Liver (tissue), 9 donors: ENCODE data around the gene RARB. TPM values are rescaled to one million over a fixed set of nuclear protein-coding genes. Genes with fewer than 3 reads are reported as not detected.

Experiments used
- DNase-seq: peaks from one replicate; pipeline ENCODE4 v3.0.0-alpha.2; 2017; ENCODE audit warnings: low spot score
- H3K27ac ChIP-seq, 2 donors: one replicate each; pipeline ENCODE4 v1.7.0; 2013; ENCODE audit warnings: inconsistent platforms in 2 of 2, low read length in 2 of 2, control low read depth in 1 of 2, low read depth in 1 of 2, mild to moderate bottlenecking in 1 of 2
- H3K27me3 ChIP-seq, 4 donors: one replicate each; pipeline versions ENCODE4 v1.6.1 to v1.7.0; 2013; ENCODE audit warnings: low read length in 3 of 4, inconsistent platforms in 1 of 4, mild to moderate bottlenecking in 1 of 4, moderate library complexity in 1 of 4; ENCODE audit not compliant: control insufficient read depth in 4 of 4, insufficient read depth in 4 of 4
- H3K36me3 ChIP-seq, 4 donors: one replicate each; pipeline versions ENCODE4 v1.6.1 to v1.7.0; 2013; ENCODE audit warnings: low read length in 3 of 4, mild to moderate bottlenecking in 3 of 4, low read depth in 1 of 4, moderate library complexity in 1 of 4; ENCODE audit not compliant: control insufficient read depth in 4 of 4, insufficient read depth in 3 of 4
- H3K4me1 ChIP-seq, 4 donors: one replicate each; pipeline versions ENCODE4 v1.6.1 to v1.7.0; 2013; ENCODE audit warnings: low read length in 3 of 4, mild to moderate bottlenecking in 3 of 4, moderate library complexity in 1 of 4; ENCODE audit not compliant: control insufficient read depth in 4 of 4, insufficient read depth in 4 of 4
- H3K4me3 ChIP-seq, 3 donors: one replicate each; pipeline versions ENCODE4 v1.6.1 to v1.7.0; 2013; ENCODE audit warnings: low read length in 3 of 3, control low read depth in 1 of 3, low read depth in 1 of 3, mild to moderate bottlenecking in 1 of 3
- H3K9ac ChIP-seq, 2 donors: one replicate each; pipeline ENCODE4 v1.7.0; 2013; ENCODE audit warnings: low read length in 2 of 2, mild to moderate bottlenecking in 2 of 2, moderate library complexity in 2 of 2, control low read depth in 1 of 2, low read depth in 1 of 2
- H3K9me3 ChIP-seq, 4 donors: one replicate each; pipeline versions ENCODE4 v1.6.1 to v1.7.0; 2013; ENCODE audit warnings: low read length in 3 of 4; ENCODE audit not compliant: control insufficient read depth in 4 of 4
- EGR1 ChIP-seq, 2 donors: IDR thresholded peaks; 2 replicates each; pipeline ENCODE4 v1.6.1; 2016 to 2018; ENCODE audit warnings: antibody characterized with exemption in 2 of 2, low read depth in 2 of 2
- FOXA2 ChIP-seq: IDR thresholded peaks from 2 replicates; pipeline ENCODE4 v1.6.1; 2016; ENCODE audit warnings: antibody characterized with exemption
- GABPA ChIP-seq, 2 donors: IDR thresholded peaks in 1 of 2; conservative IDR thresholded peaks in 1 of 2; 2 replicates each; pipeline ENCODE4 v1.6.1; 2016; ENCODE audit warnings: antibody characterized with exemption in 2 of 2, mild to moderate bottlenecking in 1 of 2, moderate library complexity in 1 of 2
- HNF4A ChIP-seq, 2 donors: conservative IDR thresholded peaks; 2 replicates each; pipeline ENCODE4 v1.6.1; 2016; ENCODE audit warnings: antibody characterized with exemption in 2 of 2, mild to moderate bottlenecking in 2 of 2
- HNF4G ChIP-seq: IDR thresholded peaks from 2 replicates; pipeline ENCODE4 v1.6.1; 2016; ENCODE audit warnings: antibody characterized with exemption
- JUND ChIP-seq, 2 donors: IDR thresholded peaks; 2 replicates each; pipeline ENCODE4 v1.6.1; 2016; ENCODE audit warnings: antibody characterized with exemption in 2 of 2
- NR2F2 ChIP-seq: IDR thresholded peaks from 2 replicates; pipeline ENCODE4 v1.6.1; 2016; ENCODE audit warnings: antibody characterized with exemption
- RAD21 ChIP-seq, 2 donors: IDR thresholded peaks; 2 replicates each; pipeline ENCODE4 v1.6.1; 2016; ENCODE audit warnings: antibody characterized with exemption in 2 of 2, mild to moderate bottlenecking in 2 of 2
- RXRA ChIP-seq, 2 donors: IDR thresholded peaks; 2 replicates each; pipeline ENCODE4 v1.6.1; 2017 to 2018; ENCODE audit warnings: antibody characterized with exemption in 2 of 2, mild to moderate bottlenecking in 1 of 2
- TAF1 ChIP-seq: conservative IDR thresholded peaks from 2 replicates; pipeline ENCODE4 v1.6.1; 2016; ENCODE audit warnings: antibody characterized with exemption, mild to moderate bottlenecking
- YY1 ChIP-seq: IDR thresholded peaks from 2 replicates; pipeline ENCODE4 v1.6.1; 2016; ENCODE audit warnings: antibody characterized with exemption, mild to moderate bottlenecking
- whole genome bisulfite sequencing: extraction: QIAGEN DNeasy Blood & Tissue Kit; methylation state at CpG from one replicate; pipeline ENCODE4 v1.1.7; 2013; 5-methylcytosine and 5-hydroxymethylcytosine counted together
- polyA plus RNA-seq, 2 donors: library from polyadenylated mRNA; stranded (reverse) in 1 of 2; unstranded in 1 of 2; fragments of 200-250 nt in 1 of 2; fragments of >200 nt in 1 of 2; fragmentation: Nextera tagmentation in 1 of 2; extraction: Ambion mirVana in 1 of 2; gene quantifications; one replicate each; pipeline versions ENCODE4 v1.2.1 to v1.2.3, GENCODE V29; 2013 to 2015
- total RNA-seq, 2 donors: library from RNA; depleted of rRNA; stranded (reverse); fragments of >200 nt; gene quantifications; one replicate each; pipeline ENCODE4 v1.2.3, GENCODE V29; 2014
- TF ChIP-seq, protein P1 (sequence below): IDR thresholded peaks from 2 replicates; pipeline ENCODE4 v1.6.1; 2016; ENCODE audit warnings: antibody characterized with exemption
- TF ChIP-seq, protein P2 (sequence below): IDR thresholded peaks from 2 replicates; pipeline ENCODE4 v1.6.1; 2016; ENCODE audit warnings: antibody characterized with exemption
- TF ChIP-seq, protein P3 (sequence below): IDR thresholded peaks from 2 replicates; pipeline ENCODE4 v1.6.1; 2016; ENCODE audit warnings: antibody characterized with exemption
- donor health status: healthy.
- donor health status: healthy.
- donor health status: healthy.
- donor health status: healthy.
- donor health status: healthy.

Gene RARB
- total and polyA plus RNA-seq, 4 donors: 2.1 to 3.3 (median 2.3) TPM

DNA sequence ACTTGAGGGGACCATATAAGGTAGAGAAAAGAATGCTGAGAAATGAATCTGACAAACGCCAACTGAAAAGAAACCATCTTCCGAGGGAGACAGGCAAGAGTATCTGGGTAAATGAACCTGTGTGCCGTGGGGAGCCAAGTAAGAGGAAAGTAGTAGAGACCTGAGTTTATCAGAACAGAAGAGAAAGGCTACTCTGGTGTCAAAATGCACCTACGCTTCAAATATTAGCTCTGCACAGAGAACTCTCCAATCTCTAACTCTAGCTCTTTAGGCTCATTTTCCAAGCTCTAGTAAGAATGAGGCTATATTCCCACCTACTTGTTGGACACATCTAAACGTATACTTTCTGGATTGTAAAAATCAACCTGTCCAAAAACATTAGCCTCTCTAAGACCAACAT is 183.1 kb downstream of the RARB start:
- no peak overlapping the region for H3K9ac ChIP-seq
- no peak for TF ChIP-seq JUND (IDR thresholded peaks at IDR 0.05)
- no peak for DNase-seq
- peak overlapping the region; percentile 67 to 90 for H3K27ac ChIP-seq
- H3K4me1 ChIP-seq: peaks cover 8 to 19% (median 15%) of the 10 kb centered on the region in 4 donors
- H3K36me3 ChIP-seq: peaks cover 6 to 31% (median 12%) of the 10 kb centered on the region in 4 donors
- no peaks in the 10 kb centered on the region for H3K9me3 ChIP-seq
- H3K27me3 ChIP-seq: no peaks in the 10 kb centered on the region
- H3K4me3 ChIP-seq: peak overlapping the region in 2 of 3 donors; percentile 12 to 35
- WGBS: 60% methylated on average over 5 of the region's 5 CpGs

DNA sequence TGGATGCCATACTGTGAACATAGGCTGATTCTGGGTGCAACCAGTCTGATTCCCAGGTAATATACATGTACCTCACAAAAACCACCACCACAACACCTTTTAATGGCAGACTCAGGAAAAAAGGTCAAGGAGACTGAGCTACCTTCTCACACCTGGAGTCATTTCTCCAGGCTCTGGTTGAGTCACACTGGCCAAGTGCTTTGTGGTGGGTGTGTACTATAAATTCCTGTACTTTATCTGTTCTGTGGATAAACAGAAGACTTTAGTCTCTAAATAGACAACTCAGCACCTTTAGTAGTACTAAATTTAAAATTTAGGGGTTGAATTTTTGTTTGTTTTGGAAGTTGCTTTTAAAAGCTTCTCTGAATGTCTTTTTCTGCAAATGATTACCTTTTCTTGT is 190.0 kb downstream of the RARB start:
- DNase-seq: no peak
- TF ChIP-seq, protein P1, sequence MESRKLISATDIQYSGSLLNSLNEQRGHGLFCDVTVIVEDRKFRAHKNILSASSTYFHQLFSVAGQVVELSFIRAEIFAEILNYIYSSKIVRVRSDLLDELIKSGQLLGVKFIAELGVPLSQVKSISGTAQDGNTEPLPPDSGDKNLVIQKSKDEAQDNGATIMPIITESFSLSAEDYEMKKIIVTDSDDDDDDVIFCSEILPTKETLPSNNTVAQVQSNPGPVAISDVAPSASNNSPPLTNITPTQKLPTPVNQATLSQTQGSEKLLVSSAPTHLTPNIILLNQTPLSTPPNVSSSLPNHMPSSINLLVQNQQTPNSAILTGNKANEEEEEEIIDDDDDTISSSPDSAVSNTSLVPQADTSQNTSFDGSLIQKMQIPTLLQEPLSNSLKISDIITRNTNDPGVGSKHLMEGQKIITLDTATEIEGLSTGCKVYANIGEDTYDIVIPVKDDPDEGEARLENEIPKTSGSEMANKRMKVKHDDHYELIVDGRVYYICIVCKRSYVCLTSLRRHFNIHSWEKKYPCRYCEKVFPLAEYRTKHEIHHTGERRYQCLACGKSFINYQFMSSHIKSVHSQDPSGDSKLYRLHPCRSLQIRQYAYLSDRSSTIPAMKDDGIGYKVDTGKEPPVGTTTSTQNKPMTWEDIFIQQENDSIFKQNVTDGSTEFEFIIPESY: no peak
- TF ChIP-seq HNF4A (conservative IDR thresholded peaks at IDR 0.05) (peak; percentile 33 to 59), YY1 (no peak), RXRA (IDR thresholded peaks at IDR 0.05) (peak in 1 of 2 donors; percentile 32), JUND (IDR thresholded peaks at IDR 0.05) (peak in 1 of 2 donors; percentile 40), GABPA (IDR thresholded peaks at IDR 0.05 in 1 of 2, conservative IDR thresholded peaks at IDR 0.05 in 1 of 2) (no peak), TAF1 (no peak), EGR1 (IDR thresholded peaks at IDR 0.05; ENCODE audit: low read depth in 2 of 2) (no peak), NR2F2 (no peak), RAD21 (IDR thresholded peaks at IDR 0.05) (no peak), HNF4G (no peak), FOXA2 (peak; percentile 14)
- TF ChIP-seq, protein P2, sequence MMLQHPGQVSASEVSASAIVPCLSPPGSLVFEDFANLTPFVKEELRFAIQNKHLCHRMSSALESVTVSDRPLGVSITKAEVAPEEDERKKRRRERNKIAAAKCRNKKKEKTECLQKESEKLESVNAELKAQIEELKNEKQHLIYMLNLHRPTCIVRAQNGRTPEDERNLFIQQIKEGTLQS: no peak
- TF ChIP-seq, protein P3, sequence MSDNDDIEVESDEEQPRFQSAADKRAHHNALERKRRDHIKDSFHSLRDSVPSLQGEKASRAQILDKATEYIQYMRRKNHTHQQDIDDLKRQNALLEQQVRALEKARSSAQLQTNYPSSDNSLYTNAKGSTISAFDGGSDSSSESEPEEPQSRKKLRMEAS: peak; percentile 7
- no peak overlapping the region for H3K4me3 ChIP-seq
- peaks cover 4 to 27% (median 18%) of the 10 kb centered on the region in 4 donors for H3K4me1 ChIP-seq
- H3K27me3 ChIP-seq: no peaks in the 10 kb centered on the region
- H3K9me3 ChIP-seq: no peaks in the 10 kb centered on the region
- peaks cover under 1 to 9% (median 3%) of the 10 kb centered on the region in 4 donors for H3K36me3 ChIP-seq
- H3K9ac ChIP-seq: no peak overlapping the region
- H3K27ac ChIP-seq: peak overlapping the region; percentile 12 to 51

DNA sequence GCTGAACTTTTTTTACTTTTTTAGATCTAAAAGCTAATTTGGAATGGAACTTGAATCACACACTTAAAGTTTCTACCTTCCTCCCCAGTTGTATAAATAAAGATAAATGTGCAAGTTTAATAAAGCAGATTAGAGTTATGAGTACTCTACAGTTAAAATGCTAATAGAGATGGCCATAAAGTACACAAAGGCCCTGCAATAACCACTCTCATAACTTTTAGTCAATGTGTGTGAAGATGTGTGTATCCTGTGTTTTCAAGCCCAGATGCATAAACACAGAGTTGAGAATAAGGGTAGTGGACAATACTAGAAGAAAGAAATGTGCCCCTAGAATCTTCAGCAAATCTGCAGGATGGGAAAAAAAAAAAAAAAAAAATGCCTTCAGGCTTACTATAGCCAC is 191.3 kb downstream of the RARB start:
- peaks cover 4 to 27% (median 17%) of the 10 kb centered on the region in 4 donors for H3K4me1 ChIP-seq
- H3K27me3 ChIP-seq: no peaks in the 10 kb centered on the region
- H3K4me3 ChIP-seq: no peak overlapping the region
- peaks cover 3 to 20% (median 8%) of the 10 kb centered on the region in 4 donors for H3K36me3 ChIP-seq
- H3K27ac ChIP-seq: peak overlapping the region; percentile 38 to 45
- no peak for DNase-seq
- no peak overlapping the region for H3K9ac ChIP-seq
- TF ChIP-seq EGR1 (IDR thresholded peaks at IDR 0.05; ENCODE audit: low read depth in 2 of 2): no peak
- no peaks in the 10 kb centered on the region for H3K9me3 ChIP-seq
